HG02970 (cell line): ENCODE measurements around the gene BMP5.

Experiments used
- ATAC-seq: cut with Tn5 transposase; IDR thresholded peaks from one replicate; pipeline ENCODE4 v1.9.1; 2021; ENCODE audit warnings: mild to moderate bottlenecking, moderate library complexity, moderate number of reproducible peaks; ENCODE audit not compliant: unreplicated experiment, low FRiP score

BMP5 gene

DNA sequence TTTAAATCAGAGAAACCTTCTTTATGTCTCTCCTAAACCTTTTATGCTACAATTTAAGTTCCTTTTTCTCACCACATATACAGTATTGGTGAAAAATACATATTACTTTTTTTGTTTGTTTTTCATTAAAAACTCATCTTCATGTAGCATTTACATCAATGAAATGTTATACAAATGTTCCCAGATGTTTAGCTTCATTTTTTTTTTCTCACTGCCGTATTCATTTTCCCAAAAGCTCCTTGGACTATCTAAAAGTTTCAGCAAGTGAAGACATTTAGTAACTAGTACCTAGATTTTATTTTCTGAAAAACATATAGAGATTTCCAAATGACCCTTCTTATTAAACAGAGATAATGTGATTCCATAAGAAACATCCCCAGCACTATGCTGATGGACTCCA is 128.9 kb downstream of the BMP5 start:
- ATAC-seq: no peak

DNA sequence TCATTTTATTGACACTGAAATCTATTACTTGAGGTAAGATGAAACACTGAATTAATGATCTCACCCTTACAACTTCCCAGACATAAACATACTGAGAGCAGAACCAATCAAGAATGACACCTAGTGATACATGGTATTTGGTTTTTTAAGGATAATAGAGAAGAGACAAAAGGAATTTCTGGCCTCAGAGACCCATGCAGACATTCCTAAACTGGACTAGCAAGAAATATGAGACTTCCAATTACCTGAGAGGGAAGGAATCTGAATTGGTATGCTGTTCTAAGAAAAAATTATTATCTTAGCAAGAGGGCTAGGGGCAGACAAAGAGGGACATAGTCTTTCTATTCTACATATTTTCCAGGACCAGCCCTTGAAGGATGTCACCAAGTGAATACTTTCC is 141.1 kb downstream of the BMP5 start:
- no peak for ATAC-seq

DNA sequence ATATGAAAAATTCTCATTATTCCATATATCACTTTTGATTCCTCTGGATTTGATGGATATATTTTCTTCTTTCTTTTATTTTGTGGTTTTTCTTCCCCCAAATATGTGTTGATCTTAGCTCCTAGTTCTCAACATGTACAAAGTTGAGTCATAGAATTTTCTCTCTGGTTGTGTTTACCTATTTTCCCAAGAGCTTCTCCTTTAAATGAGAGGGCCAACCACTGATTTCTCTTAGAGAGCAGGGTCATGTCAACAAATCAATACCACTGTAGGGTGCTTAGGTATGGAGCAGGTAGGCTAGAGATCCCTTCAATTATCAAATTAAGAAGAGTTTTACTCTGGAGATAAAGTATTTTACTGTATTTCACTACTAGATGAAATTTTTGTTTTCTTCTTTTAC is 145.7 kb downstream of the BMP5 start:
- ATAC-seq: no peak

DNA sequence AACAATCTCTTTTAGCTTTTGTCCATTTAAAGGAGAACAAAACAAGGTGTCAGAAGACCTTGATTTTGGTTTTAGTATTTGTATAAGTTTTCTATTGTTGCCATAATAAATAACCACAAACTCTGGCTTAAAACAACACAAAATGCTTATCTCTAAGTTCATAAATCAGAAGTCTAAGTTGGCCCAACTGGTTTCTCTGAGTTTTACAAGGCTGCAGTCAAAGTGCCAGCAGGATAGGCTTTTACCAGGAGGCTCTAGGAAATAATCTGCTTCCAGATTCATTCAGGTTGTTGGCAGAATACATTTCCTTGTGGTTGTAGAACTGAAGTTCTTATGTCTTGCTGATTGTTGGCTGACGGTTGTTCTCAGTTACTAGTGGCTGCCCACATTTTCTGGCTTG is 149.2 kb downstream of the BMP5 start:
- ATAC-seq: no peak

DNA sequence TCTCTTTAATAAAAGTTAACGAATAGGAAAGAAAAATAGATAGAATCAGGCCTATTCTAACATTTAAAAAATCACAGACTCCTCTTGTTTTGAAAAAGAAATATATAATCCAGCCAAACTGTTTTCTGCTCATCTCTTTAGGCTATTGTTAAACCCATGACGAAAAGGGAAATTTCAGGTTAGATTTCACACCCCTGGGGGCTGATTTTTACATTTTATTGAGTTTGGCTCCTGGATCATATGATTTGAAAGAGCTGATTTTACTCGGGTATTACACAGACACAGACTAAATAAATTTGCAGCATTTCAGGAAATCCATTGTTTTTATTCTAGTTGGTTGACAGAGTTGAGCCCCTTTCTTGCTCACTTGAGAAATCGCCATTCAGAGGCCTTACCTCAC is 160.6 kb downstream of the BMP5 start:
- ATAC-seq: no peak

DNA sequence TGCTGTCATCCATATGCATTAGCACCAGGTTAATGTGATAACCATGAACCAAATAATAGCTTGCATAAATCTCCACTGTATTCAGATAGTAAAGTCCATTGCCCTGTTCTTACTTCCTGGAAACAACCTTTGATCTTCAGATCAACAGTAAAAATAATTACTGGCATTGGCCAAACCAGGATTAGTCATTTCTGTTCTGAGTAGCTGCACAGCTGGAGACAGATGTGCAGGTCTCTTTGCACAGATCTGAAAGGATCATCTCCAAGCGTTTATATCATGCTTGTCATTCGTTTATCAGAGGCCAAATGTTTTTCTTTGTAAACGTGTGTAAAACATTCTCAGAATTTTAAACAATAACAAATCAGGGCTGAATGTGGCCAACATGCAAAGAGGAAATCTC is 162.0 kb downstream of the BMP5 start:
- no peak for ATAC-seq

DNA sequence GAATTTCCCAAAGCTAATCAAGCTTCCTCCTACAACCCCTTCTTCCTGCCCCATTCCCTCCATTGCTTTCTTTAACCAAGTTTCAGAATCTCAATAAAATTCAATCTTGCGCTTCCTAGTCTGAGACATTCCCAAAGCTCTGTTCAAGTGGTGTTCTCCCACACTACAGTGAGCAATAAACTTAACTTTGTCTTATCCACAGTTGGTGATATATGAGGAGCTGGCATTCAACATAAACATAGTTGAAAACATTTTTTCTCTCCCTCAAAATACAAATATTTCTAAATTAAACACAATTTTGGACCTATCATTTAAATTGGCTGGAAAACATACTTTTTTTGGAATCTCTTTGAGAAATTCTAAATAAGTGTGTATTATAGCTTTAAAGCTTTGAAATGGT is 166.7 kb downstream of the BMP5 start:
- no peak for ATAC-seq

DNA sequence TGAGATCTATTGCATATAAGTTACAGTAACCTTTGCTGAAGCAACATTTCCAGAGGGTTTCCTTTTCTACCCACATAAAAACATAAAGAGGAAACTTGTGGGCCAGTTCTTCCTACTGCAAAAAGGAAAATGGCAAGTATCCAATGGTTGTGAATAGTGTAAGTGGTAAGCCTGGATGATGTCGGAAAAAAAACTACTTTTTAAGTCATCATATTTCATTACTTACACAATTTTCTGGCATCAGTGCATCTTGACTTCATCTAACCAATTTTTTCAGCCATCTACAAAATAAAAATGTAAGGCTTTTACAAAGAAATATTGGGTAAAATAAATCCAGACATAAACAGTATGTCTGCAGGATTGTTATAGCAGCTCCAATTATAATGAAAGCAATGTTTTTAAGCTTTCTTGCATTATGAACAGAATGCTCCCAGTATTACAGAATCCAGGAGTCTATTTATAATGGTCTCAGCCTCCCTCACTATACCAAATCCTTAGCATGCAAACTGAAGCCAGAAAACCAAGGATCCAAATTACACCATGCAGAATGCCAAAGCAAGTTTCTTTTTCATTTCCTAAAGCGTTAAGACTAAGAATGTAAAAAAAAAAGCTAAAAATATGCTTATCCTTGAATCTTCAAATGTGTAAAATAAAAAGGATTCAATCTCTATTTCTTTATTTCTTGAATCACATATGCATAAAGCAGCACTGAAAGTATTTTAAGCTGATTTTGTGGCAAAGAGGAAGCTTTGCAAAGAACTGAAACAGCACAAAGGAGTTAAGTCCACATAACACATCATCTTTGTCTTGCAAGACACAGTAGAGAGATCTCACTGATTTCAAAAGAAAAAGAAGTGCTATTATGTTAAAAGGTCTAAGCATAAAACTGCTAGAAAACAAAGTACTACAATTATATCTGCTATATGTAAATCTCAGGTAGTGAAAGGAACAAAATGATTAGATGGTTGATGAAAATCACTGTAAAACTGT is 169.6 kb downstream of the BMP5 start:
- no peak for ATAC-seq

DNA sequence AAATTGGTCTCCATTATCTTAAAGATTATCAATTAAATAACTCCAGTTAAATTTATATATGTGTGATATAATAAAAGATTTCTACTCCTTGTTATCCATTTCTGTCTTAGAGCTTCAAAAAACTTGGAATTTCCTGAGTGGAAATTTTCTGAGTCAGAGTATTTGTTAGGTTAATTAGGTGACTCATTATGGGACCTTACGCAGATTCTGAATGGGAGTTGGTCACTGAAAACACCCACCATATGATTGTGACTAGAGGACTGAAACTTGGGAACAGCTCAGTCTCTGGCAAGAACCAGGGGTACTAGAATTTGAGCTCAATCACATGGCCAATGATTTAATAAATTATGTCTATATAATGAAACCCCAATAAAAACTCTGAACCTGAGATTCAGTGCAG is 171.0 kb downstream of the BMP5 start:
- no peak for ATAC-seq
